OCI-LY7 (cell line): ENCODE measurements around the gene SPECC1L.
"Not testable (repeated sequence)": the region's sequence is repeated elsewhere in the genome, so short reads cannot be mapped to it uniquely, and the experiment has no call there.

Source experiments
- CTCF ChIP-seq: fragments of 200-600 bp; sonication (generic); conservative IDR thresholded peaks from 2 replicates; pipeline ENCODE4 v1.5.1; 2014; ENCODE audit warnings: mild to moderate bottlenecking, antibody characterized with exemption, low read length, moderate library complexity, mixed read lengths
- EZH2phosphoT487 ChIP-seq: fragments of 200-600 bp; sonication (generic); IDR thresholded peaks from 2 replicates; pipeline ENCODE4 v1.6.1; 2018; ENCODE audit warnings: low read depth, borderline replicate concordance, mild to moderate bottlenecking, mixed run types, antibody characterized with exemption, low read length, moderate library complexity, mixed read lengths

GRCh38 chr22:24298497-24299155 lies 28.0 kb downstream of the SPECC1L start:
- not testable (repeated sequence) for TF ChIP-seq CTCF, EZH2phosphoT487
